IgD-negative memory B cell (primary cell): ENCODE measurements around the gene UFSP2. TPM values are rescaled to one million over a fixed set of nuclear protein-coding genes. Genes with fewer than 3 reads are reported as not detected.

Experiments used
- H3K27ac Mint-ChIP-seq, 3 donors: one replicate each; pipeline ENCODE4 v1.8.0; 2020 to 2022; ENCODE audit warnings: mild to moderate bottlenecking in 3 of 3, mixed read lengths in 3 of 3, moderate library complexity in 1 of 3
- H3K27me3 Mint-ChIP-seq: one replicate; pipeline ENCODE4 v1.8.0; 2021; ENCODE audit warnings: mixed read lengths
- H3K36me3 Mint-ChIP-seq: one replicate; pipeline ENCODE4 v1.8.0; 2020; ENCODE audit warnings: mild to moderate bottlenecking, mixed read lengths
- H3K4me1 Mint-ChIP-seq, 3 donors: one replicate each; pipeline ENCODE4 v1.8.0; 2020 to 2022; ENCODE audit warnings: mixed read lengths in 3 of 3, mild to moderate bottlenecking in 1 of 3
- H3K4me3 Mint-ChIP-seq, 4 donors: one replicate each; pipeline ENCODE4 v1.8.0; 2020 to 2022; ENCODE audit warnings: mild to moderate bottlenecking in 4 of 4, mixed read lengths in 4 of 4, moderate library complexity in 3 of 4
- H3K9me3 Mint-ChIP-seq, 3 donors: one replicate each; pipeline ENCODE4 v1.8.0; 2020 to 2021; ENCODE audit warnings: mixed read lengths in 3 of 3, mild to moderate bottlenecking in 1 of 3
- polyA plus RNA-seq: library from polyadenylated mRNA; unstranded; fragments of 300-500 nt; fragmentation: Illumina TruSeq; gene quantifications from one replicate; pipeline ENCODE4 v1.2.3, GENCODE V29; 2021

UFSP2 gene
- polyA plus RNA-seq, 1 donor from 2014 or later, result 29.2 TPM

DNA sequence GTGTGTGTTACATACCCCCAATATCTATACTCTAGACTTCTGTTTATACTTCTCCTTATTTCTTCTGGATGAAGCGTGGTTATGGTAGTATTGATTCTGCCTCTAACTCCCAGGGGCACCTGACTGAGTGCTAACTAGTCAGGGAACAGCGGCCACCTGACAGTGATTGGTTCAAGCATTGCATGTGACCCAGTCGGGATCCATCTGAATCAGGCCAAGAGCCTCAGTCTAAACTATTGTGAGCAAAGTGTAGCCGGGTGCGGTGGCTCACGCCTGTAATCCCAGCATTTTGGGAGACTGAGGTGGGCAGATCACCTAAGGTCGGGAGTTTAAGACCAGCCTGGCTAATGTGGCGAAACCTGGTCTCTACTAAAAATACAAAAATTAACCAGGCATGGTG, 35.8 kb upstream of the UFSP2 start:
- Mint-ChIP-seq H3K27ac (no peak overlapping the region), H3K4me3 (no peak overlapping the region), H3K9me3 (no peaks in the 10 kb centered on the region), H3K36me3 (peaks cover 3% of the 10 kb centered on the region), H3K4me1 (no peaks in the 10 kb centered on the region), H3K27me3 (peaks cover 11% of the 10 kb centered on the region)

DNA sequence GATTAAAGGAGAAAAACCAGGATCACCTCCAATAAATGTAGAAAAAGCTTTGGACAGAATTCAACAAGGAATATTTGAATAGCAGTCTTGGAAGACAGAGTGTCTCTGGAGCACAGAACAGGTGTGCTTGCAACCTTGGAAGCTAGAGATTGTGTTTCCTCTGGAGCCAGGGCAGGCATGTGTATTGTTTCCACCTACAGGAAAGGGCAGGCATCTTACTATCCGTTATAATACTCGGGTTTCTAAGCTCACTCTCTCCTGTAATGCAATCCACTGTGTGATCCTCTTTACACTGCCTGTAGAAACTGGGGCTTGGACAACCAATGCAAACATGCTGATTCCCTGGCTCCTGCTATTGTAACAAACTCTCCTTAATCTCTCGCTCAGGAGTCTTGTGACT, 31.4 kb upstream of the UFSP2 start:
- no peaks in the 10 kb centered on the region for H3K4me1 Mint-ChIP-seq
- H3K9me3 Mint-ChIP-seq, result no peaks in the 10 kb centered on the region
- H3K27me3 Mint-ChIP-seq, result peaks cover 12% of the 10 kb centered on the region
- H3K36me3 Mint-ChIP-seq, result peaks cover 3% of the 10 kb centered on the region
- no peak overlapping the region for H3K4me3 Mint-ChIP-seq
- H3K27ac Mint-ChIP-seq, result no peak overlapping the region

- Mint-ChIP-seq H3K4me3 (no peak overlapping the region), H3K9me3 (no peaks in the 10 kb centered on the region), H3K4me1 (no peaks in the 10 kb centered on the region), H3K36me3 (peaks cover 3% of the 10 kb centered on the region), H3K27ac (no peak overlapping the region), H3K27me3 (peaks cover 10% of the 10 kb centered on the region)
Observed at GRCh38 chr4:185456131-185456530, 30.4 kb upstream of the UFSP2 start.

DNA sequence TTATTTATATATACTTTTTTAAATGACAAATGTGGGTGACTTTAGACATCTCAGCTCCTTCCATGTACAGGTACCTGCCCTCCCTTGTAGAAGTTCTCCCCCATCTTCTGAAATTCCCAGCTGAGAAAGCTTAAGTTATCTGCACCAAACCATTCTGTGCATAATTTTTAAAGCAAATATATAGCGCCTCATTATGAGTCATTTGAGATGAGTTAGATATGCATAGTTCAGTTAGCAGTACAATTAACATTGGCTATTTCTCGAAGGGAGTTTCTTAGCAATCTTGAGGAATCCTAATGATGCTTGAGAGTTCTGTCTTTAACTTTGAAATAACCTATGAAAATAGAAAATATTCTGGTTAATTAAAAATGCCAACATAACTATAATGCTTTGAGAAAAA, 19.4 kb upstream of the UFSP2 start:
- H3K36me3 Mint-ChIP-seq, result no peaks in the 10 kb centered on the region
- peaks cover 0 to 1% (median 0%) of the 10 kb centered on the region in 3 donors for H3K9me3 Mint-ChIP-seq
- H3K27me3 Mint-ChIP-seq, result peaks cover 4% of the 10 kb centered on the region
- H3K4me1 Mint-ChIP-seq, result no peaks in the 10 kb centered on the region
- H3K4me3 Mint-ChIP-seq, result no peak overlapping the region
- H3K27ac Mint-ChIP-seq, result no peak overlapping the region

DNA sequence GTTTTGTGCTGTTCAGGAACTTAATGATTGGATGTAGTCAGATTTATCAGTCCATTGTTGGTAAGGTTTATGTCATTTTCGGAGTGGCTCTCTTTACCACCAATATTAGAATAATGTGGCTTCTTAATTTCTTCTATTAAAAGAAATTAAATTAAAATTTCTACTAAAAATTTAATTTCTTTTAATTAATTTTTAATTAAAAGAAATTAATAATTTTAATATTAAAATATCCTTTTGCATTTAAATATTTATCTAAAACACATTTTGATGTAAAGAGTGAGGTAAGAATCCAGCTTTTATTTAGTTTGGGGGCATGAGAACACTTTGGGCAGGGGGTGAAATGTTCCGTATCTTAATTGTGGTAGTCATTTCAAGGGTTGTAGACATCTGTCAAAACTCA, 15.7 kb upstream of the UFSP2 start:
- Mint-ChIP-seq H3K4me1 (no peaks in the 10 kb centered on the region), H3K4me3 (no peak overlapping the region), H3K27ac (no peak overlapping the region), H3K36me3 (no peaks in the 10 kb centered on the region), H3K9me3 (peaks cover 0 to 1% (median 0%) of the 10 kb centered on the region in 3 donors), H3K27me3 (no peaks in the 10 kb centered on the region)

- Mint-ChIP-seq H3K4me3 (no peak overlapping the region), H3K9me3 (peaks cover 0 to under 1% (median 0%) of the 10 kb centered on the region in 3 donors), H3K27ac (no peak overlapping the region), H3K4me1 (no peaks in the 10 kb centered on the region), H3K27me3 (no peaks in the 10 kb centered on the region), H3K36me3 (no peaks in the 10 kb centered on the region)
Observed at GRCh38 chr4:185437809-185438208, 12.0 kb upstream of the UFSP2 start.

DNA sequence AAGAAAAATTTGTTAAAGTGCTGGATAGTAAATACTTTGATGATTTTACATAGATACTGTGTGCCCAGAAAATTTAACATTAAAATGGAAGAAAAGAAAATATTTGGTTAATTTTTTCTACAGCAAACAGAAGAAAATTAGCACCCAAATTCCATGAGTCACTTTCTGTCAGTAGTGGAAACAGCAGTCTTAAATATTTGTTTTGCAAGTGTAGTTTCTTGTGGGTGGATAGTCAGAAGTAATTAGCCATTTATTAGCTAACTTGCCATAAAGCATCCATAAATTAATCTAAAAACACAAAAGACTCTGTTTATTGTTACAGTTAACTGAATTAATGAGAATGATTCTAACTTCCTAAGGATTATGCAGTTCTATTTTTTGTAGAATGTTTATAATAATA, 9.7 kb upstream of the UFSP2 start:
- Mint-ChIP-seq H3K36me3 (no peaks in the 10 kb centered on the region), H3K27ac (no peak overlapping the region), H3K4me1 (no peaks in the 10 kb centered on the region), H3K4me3 (no peak overlapping the region), H3K27me3 (no peaks in the 10 kb centered on the region), H3K9me3 (no peaks in the 10 kb centered on the region)

- H3K27ac Mint-ChIP-seq, result no peak overlapping the region
- peaks cover 4% of the 10 kb centered on the region for H3K27me3 Mint-ChIP-seq
- H3K36me3 Mint-ChIP-seq, result no peaks in the 10 kb centered on the region
- no peak overlapping the region for H3K4me3 Mint-ChIP-seq
- H3K9me3 Mint-ChIP-seq, result no peaks in the 10 kb centered on the region
- H3K4me1 Mint-ChIP-seq, result peaks cover 5 to 8% (median 6%) of the 10 kb centered on the region in 3 donors
Observed at GRCh38 chr4:185429660-185430059, 3.9 kb upstream of the UFSP2 start.

- peaks cover 10 to 17% (median 13%) of the 10 kb centered on the region in 3 donors for H3K4me1 Mint-ChIP-seq
- peak overlapping the region in 2 of 4 donors; percentile 52 to 79 for H3K4me3 Mint-ChIP-seq
- H3K27me3 Mint-ChIP-seq, result peaks cover 4% of the 10 kb centered on the region
- no peaks in the 10 kb centered on the region for H3K9me3 Mint-ChIP-seq
- H3K36me3 Mint-ChIP-seq, result no peaks in the 10 kb centered on the region
- peak overlapping the region in 2 of 3 donors; percentile 48 to 79 for H3K27ac Mint-ChIP-seq
Observed at GRCh38 chr4:185426960-185427688, 1.4 kb upstream of the UFSP2 start.

DNA sequence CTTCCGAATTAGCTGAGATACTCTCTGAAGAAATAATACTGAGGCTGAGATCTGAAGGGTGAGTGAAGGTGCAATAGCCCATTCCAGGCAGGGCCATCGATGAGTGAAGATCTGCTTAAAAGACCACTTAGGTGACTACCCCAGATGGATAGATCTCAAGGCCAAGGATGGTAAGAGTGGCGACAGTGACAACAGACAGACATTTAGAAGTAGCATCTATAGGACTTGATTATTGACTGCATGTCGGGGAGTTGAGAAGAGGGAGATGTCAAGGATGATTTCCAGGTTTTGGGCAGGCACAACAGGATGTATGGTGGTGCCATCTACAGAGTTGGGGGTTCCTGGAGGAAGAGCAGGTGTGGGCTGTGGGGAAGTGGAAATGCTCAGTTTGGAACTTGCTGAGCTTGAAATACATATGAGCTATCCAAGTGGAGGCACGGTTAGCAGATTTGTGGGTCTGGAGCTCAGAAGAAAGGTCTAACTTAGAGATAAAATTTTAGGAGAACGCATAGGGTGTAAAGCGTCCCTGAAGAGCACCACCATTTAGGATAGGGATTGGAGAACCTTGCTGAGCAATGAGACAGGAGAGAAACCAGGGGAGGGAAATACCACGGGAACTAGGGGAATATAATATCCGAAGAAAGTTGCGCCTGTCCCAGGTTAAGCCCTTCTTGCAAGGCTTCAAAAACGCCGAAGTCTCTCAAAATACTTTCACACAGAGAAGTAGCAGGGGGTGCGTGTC, 688 bp downstream of the UFSP2 start:
- Mint-ChIP-seq H3K9me3 (no peaks in the 10 kb centered on the region), H3K36me3 (no peaks in the 10 kb centered on the region), H3K4me3 (peak overlapping the region; percentile 89 to 98 (median 96)), H3K27me3 (peaks cover 4% of the 10 kb centered on the region), H3K27ac (peak overlapping the region; percentile 94 to 100 (median 100)), H3K4me1 (peaks cover 14 to 21% (median 17%) of the 10 kb centered on the region in 3 donors)

- no peak overlapping the region for H3K4me3 Mint-ChIP-seq
- H3K36me3 Mint-ChIP-seq, result peaks cover 5% of the 10 kb centered on the region
- no peaks in the 10 kb centered on the region for H3K9me3 Mint-ChIP-seq
- no peaks in the 10 kb centered on the region for H3K27me3 Mint-ChIP-seq
- H3K27ac Mint-ChIP-seq, result peak overlapping the region in 1 of 3 donors; percentile 43
- peaks cover 17 to 21% (median 21%) of the 10 kb centered on the region in 3 donors for H3K4me1 Mint-ChIP-seq
Observed at GRCh38 chr4:185421366-185422124, 4.2 kb downstream of the UFSP2 start.

DNA sequence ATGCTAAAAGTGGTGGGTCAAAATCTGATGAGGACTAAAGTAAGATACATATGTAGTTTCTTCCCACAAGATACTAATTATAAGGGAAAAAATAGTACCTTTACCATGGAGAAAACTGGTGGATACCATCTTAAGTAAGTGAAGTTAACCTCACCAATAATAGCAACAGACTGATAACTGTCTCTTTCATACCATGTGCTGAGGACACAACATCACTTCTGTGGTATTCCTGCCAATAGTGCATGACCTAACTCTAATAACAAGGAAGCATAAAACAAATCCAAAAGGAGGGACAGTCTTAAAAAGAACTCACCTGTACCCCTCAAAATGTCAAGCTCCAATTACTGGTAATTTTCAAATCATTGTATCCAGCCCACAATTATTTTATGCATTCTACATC, 8.8 kb downstream of the UFSP2 start:
- H3K4me3 Mint-ChIP-seq, result no peak overlapping the region
- no peaks in the 10 kb centered on the region for H3K27me3 Mint-ChIP-seq
- H3K27ac Mint-ChIP-seq, result no peak overlapping the region
- H3K4me1 Mint-ChIP-seq, result peaks cover 2 to 8% (median 7%) of the 10 kb centered on the region in 3 donors
- H3K9me3 Mint-ChIP-seq, result no peaks in the 10 kb centered on the region
- H3K36me3 Mint-ChIP-seq, result peaks cover 11% of the 10 kb centered on the region

- peaks cover 16% of the 10 kb centered on the region for H3K36me3 Mint-ChIP-seq
- no peak overlapping the region for H3K4me3 Mint-ChIP-seq
- H3K27me3 Mint-ChIP-seq, result no peaks in the 10 kb centered on the region
- no peaks in the 10 kb centered on the region for H3K9me3 Mint-ChIP-seq
- H3K4me1 Mint-ChIP-seq, result peaks cover 0 to 1% (median 0%) of the 10 kb centered on the region in 3 donors
- H3K27ac Mint-ChIP-seq, result no peak overlapping the region
Observed at GRCh38 chr4:185412412-185412811, 13.4 kb downstream of the UFSP2 start.

GRCh38 chr4:185411849-185412248, 13.9 kb downstream of the UFSP2 start:
- peaks cover 16% of the 10 kb centered on the region for H3K36me3 Mint-ChIP-seq
- H3K27me3 Mint-ChIP-seq, result no peaks in the 10 kb centered on the region
- no peak overlapping the region for H3K27ac Mint-ChIP-seq
- H3K4me3 Mint-ChIP-seq, result no peak overlapping the region
- no peaks in the 10 kb centered on the region for H3K4me1 Mint-ChIP-seq
- no peaks in the 10 kb centered on the region for H3K9me3 Mint-ChIP-seq

GRCh38 chr4:185408432-185408831, 17.3 kb downstream of the UFSP2 start:
- Mint-ChIP-seq H3K4me3 (no peak overlapping the region), H3K27me3 (no peaks in the 10 kb centered on the region), H3K4me1 (peaks cover 3 to 7% (median 6%) of the 10 kb centered on the region in 3 donors), H3K27ac (no peak overlapping the region), H3K9me3 (no peaks in the 10 kb centered on the region), H3K36me3 (peaks cover 18% of the 10 kb centered on the region)
